NB4 (cell line): Measurements from ENCODE around the gene PLA2G12A.

ENCODE experiments used
- MYC ChIP-seq: IDR thresholded peaks from 2 replicates; pipeline ENCODE4 v1.6.1; 2011; ENCODE audit warnings: low read depth, low read length
- POLR2A ChIP-seq: IDR thresholded peaks from 2 replicates; pipeline ENCODE4 v1.6.1; 2011; ENCODE audit warnings: mild to moderate bottlenecking; ENCODE audit not compliant: insufficient read length; ENCODE audit errors: extremely low read depth
- TF ChIP-seq, protein P1 (sequence below): IDR thresholded peaks from one replicate; pipeline ENCODE4 v1.5.1; 2012; ENCODE audit warnings: low read depth, low read length
- TF ChIP-seq, protein P2 (sequence below): IDR thresholded peaks from 2 replicates; pipeline ENCODE4 v1.6.1; 2011; ENCODE audit warnings: low read depth, low read length

DNA sequence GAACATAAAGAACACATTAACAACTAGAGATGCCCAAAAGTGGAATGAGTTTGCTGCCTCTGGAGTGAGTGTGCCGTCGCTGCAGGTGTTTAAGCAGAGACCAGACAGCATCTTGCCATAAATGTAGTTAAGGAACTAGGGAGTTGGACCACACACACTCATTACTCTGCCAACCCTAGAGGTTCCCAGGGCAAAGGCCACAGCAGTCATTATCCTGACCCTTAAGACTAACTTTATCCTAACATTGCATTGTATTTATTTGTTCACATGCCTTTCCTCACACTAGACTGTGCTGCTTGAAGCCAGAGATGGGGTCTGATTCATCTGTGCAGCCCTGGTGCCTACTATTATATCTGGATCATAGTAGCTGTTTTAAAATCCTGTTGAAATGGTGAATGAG, 16.9 kb upstream of the PLA2G12A start:
- TF ChIP-seq, protein P1, sequence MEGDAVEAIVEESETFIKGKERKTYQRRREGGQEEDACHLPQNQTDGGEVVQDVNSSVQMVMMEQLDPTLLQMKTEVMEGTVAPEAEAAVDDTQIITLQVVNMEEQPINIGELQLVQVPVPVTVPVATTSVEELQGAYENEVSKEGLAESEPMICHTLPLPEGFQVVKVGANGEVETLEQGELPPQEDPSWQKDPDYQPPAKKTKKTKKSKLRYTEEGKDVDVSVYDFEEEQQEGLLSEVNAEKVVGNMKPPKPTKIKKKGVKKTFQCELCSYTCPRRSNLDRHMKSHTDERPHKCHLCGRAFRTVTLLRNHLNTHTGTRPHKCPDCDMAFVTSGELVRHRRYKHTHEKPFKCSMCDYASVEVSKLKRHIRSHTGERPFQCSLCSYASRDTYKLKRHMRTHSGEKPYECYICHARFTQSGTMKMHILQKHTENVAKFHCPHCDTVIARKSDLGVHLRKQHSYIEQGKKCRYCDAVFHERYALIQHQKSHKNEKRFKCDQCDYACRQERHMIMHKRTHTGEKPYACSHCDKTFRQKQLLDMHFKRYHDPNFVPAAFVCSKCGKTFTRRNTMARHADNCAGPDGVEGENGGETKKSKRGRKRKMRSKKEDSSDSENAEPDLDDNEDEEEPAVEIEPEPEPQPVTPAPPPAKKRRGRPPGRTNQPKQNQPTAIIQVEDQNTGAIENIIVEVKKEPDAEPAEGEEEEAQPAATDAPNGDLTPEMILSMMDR = no peak
- TF ChIP-seq POLR2A (no peak), MYC (no peak)
- TF ChIP-seq, protein P2, sequence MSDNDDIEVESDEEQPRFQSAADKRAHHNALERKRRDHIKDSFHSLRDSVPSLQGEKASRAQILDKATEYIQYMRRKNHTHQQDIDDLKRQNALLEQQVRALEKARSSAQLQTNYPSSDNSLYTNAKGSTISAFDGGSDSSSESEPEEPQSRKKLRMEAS = no peak
